ENCODE measurements around the gene ADAMTS3.

Gene ADAMTS3

GRCh38 chr4:72467633-72468032 lies 101.4 kb downstream of the ADAMTS3 start:
- no peak overlapping the region for H3K27ac ChIP-seq
- DNase-seq = no peak

GRCh38 chr4:72463724-72464123 lies 105.3 kb downstream of the ADAMTS3 start:
- in situ Hi-C loops (cut with HindIII; ENCODE audit: low pct_ligation_motif_present, low sequenced_read_pairs) = loop anchor here (25.0 kb wide), 1 partner anchor 151 kb away; no protein-coding TSS in a partner anchor
- no peak overlapping the region for H3K4me3 ChIP-seq (ENCODE audit: low read depth, low read length)
- no peak overlapping the region for H3K27ac ChIP-seq
- TF ChIP-seq CTCF (IDR thresholded peaks at IDR 0.05; ENCODE audit: low read depth, low read length, missing control alignments) = no peak
- no peak for DNase-seq
- no peaks in the 10 kb centered on the region for H3K27me3 ChIP-seq (replicated peaks)
- no peaks in the 10 kb centered on the region for H3K36me3 ChIP-seq (replicated peaks)

More at GRCh38 chr4:72467633-72468032, 101.4 kb downstream of the ADAMTS3 start:
- H3K27me3 ChIP-seq (replicated peaks) = no peaks in the 10 kb centered on the region
- TF ChIP-seq CTCF (IDR thresholded peaks at IDR 0.05; ENCODE audit: low read depth, low read length, missing control alignments) = no peak
- H3K36me3 ChIP-seq (replicated peaks) = no peaks in the 10 kb centered on the region
- no peak overlapping the region for H3K4me3 ChIP-seq (ENCODE audit: low read depth, low read length)
- in situ Hi-C loops (cut with HindIII; ENCODE audit: low pct_ligation_motif_present, low sequenced_read_pairs) = loop anchor here (25.0 kb wide), 1 partner anchor 155 kb away; no protein-coding TSS in a partner anchor

- no peaks in the 10 kb centered on the region for H3K36me3 ChIP-seq (replicated peaks)
- no peaks in the 10 kb centered on the region for H3K27me3 ChIP-seq (replicated peaks)
- no peak overlapping the region for H3K4me3 ChIP-seq (ENCODE audit: low read depth, low read length)
- no peak for DNase-seq
- no peak overlapping the region for H3K27ac ChIP-seq
- TF ChIP-seq CTCF (IDR thresholded peaks at IDR 0.05; ENCODE audit: low read depth, low read length, missing control alignments) = no peak
- in situ Hi-C loops (cut with HindIII; ENCODE audit: low pct_ligation_motif_present, low sequenced_read_pairs) = loop anchor here (25.0 kb wide), 1 partner anchor 145 kb away; no protein-coding TSS in a partner anchor
Measured at GRCh38 chr4:72457158-72457557, 111.9 kb downstream of the ADAMTS3 start.

GRCh38 chr4:72451349-72451748 lies 117.7 kb downstream of the ADAMTS3 start:
- Histone ChIP-seq H3K36me3 (replicated peaks) (no peaks in the 10 kb centered on the region), H3K27ac (no peak overlapping the region), H3K4me3 (ENCODE audit: low read depth, low read length) (no peak overlapping the region), H3K27me3 (replicated peaks) (no peaks in the 10 kb centered on the region)
- no peak for TF ChIP-seq CTCF (IDR thresholded peaks at IDR 0.05; ENCODE audit: low read depth, low read length, missing control alignments)
- in situ Hi-C loops (cut with HindIII; ENCODE audit: low pct_ligation_motif_present, low sequenced_read_pairs) = loop anchor here (25.0 kb wide), 1 partner anchor 139 kb away; no protein-coding TSS in a partner anchor
- DNase-seq = no peak

- H3K4me3 ChIP-seq (ENCODE audit: low read depth, low read length) = no peak overlapping the region
- in situ Hi-C loops (cut with HindIII; ENCODE audit: low pct_ligation_motif_present, low sequenced_read_pairs) = loop anchor here (25.0 kb wide), 1 partner anchor 137 kb away; no protein-coding TSS in a partner anchor
- H3K27ac ChIP-seq = no peak overlapping the region
- H3K36me3 ChIP-seq (replicated peaks) = no peaks in the 10 kb centered on the region
- no peak for TF ChIP-seq CTCF (IDR thresholded peaks at IDR 0.05; ENCODE audit: low read depth, low read length, missing control alignments)
- no peaks in the 10 kb centered on the region for H3K27me3 ChIP-seq (replicated peaks)
- no peak for DNase-seq
Measured at GRCh38 chr4:72449705-72450104, 119.3 kb downstream of the ADAMTS3 start.

- no peak for TF ChIP-seq CTCF (IDR thresholded peaks at IDR 0.05; ENCODE audit: low read depth, low read length, missing control alignments)
- in situ Hi-C loops (cut with HindIII; ENCODE audit: low pct_ligation_motif_present, low sequenced_read_pairs) = no loop called here
- no peak for DNase-seq
- no peaks in the 10 kb centered on the region for H3K36me3 ChIP-seq (replicated peaks)
- no peaks in the 10 kb centered on the region for H3K27me3 ChIP-seq (replicated peaks)
- H3K4me3 ChIP-seq (ENCODE audit: low read depth, low read length) = no peak overlapping the region
- no peak overlapping the region for H3K27ac ChIP-seq
Measured at GRCh38 chr4:72448231-72448630, 120.8 kb downstream of the ADAMTS3 start.
